ENCODE results near the gene TDRD15.

Gene TDRD15

GRCh38 chr2:21103274-21103891, 20.4 kb upstream of the TDRD15 start:
- CTCF ChIA-PET = interaction anchor here (1.1 kb wide), 1 partner anchor 14 kb away, joined by 3 read pairs; no protein-coding TSS in a partner anchor
- POLR2A ChIA-PET = no interaction called here
- no peak for TF ChIP-seq CTCF (IDR thresholded peaks at IDR 0.05; ENCODE audit: control extremely low read depth, extremely low read depth, low read depth, missing control alignments)
- no peak for DNase-seq (ENCODE audit: extremely low spot score)

GRCh38 chr2:21104030-21104660, 19.6 kb upstream of the TDRD15 start:
- POLR2A ChIA-PET = no interaction called here
- no peak for TF ChIP-seq CTCF (IDR thresholded peaks at IDR 0.05; ENCODE audit: control extremely low read depth, extremely low read depth, low read depth, missing control alignments)
- CTCF ChIA-PET = no interaction called here
- DNase-seq (ENCODE audit: extremely low spot score) = no peak

- ChIA-PET CTCF (no interaction called here), POLR2A (no interaction called here)
- no peak for TF ChIP-seq CTCF (IDR thresholded peaks at IDR 0.05; ENCODE audit: control extremely low read depth, extremely low read depth, low read depth, missing control alignments)
- no peak for DNase-seq (ENCODE audit: extremely low spot score)
Observed at GRCh38 chr2:21111012-21111411, 12.8 kb upstream of the TDRD15 start.

- POLR2A ChIA-PET = no interaction called here
- TF ChIP-seq CTCF (IDR thresholded peaks at IDR 0.05; ENCODE audit: control extremely low read depth, extremely low read depth, low read depth, missing control alignments) = no peak
- CTCF ChIA-PET = interaction anchor here (0.8 to 3.2 kb wide), 13 partner anchors 13 to 456 kb away, joined by 3 to 18 read pairs (median 3); partner anchors contain the start of gene APOB
- no peak for DNase-seq (ENCODE audit: extremely low spot score)
Observed at GRCh38 chr2:21117688-21118087, 6.1 kb upstream of the TDRD15 start.

- CTCF ChIA-PET = interaction anchor here (0.6 to 3.2 kb wide), 5 partner anchors 23 to 457 kb away, joined by 3 to 18 read pairs (median 3); partner anchors contain the start of gene APOB
- TF ChIP-seq CTCF (IDR thresholded peaks at IDR 0.05; ENCODE audit: control extremely low read depth, extremely low read depth, low read depth, missing control alignments) = peak; percentile 41
- POLR2A ChIA-PET = no interaction called here
- DNase-seq (ENCODE audit: extremely low spot score) = peak; percentile 28
Observed at GRCh38 chr2:21118302-21118920, 5.4 kb upstream of the TDRD15 start.

GRCh38 chr2:21131861-21132260, 8.1 kb downstream of the TDRD15 start:
- ChIA-PET CTCF (no interaction called here), POLR2A (no interaction called here)
- TF ChIP-seq CTCF (IDR thresholded peaks at IDR 0.05; ENCODE audit: control extremely low read depth, extremely low read depth, low read depth, missing control alignments) = no peak
- DNase-seq (ENCODE audit: extremely low spot score) = no peak

All from GM10248 (cell line).